Measurements from ENCODE around the gene ITM2B. TPM values are rescaled to one million over a fixed set of nuclear protein-coding genes. Genes with fewer than 3 reads are reported as not detected.

Gene ITM2B
- total RNA-seq, 4 donors from 2014 or later: 136 to 528 (median 417) TPM

GRCh38 chr13:48220592-48220980 is 12.4 kb upstream of the ITM2B start:
- DNase-seq: no peak
- Histone ChIP-seq H3K9me3 (no peaks in the 10 kb centered on the region), H3K36me3 (no peaks in the 10 kb centered on the region), H3K27me3 (no peaks in the 10 kb centered on the region), H3K27ac (peak overlapping the region; percentile 66 to 79 (median 68)), H3K4me1 (peaks cover 0 to 19% (median 5%) of the 10 kb centered on the region in 4 donors), H3K4me3 (no peak overlapping the region)
- TF ChIP-seq POLR2A (IDR thresholded peaks at IDR 0.05) (no peak), CTCF (IDR thresholded peaks at IDR 0.05) (no peak)

- Histone ChIP-seq H3K4me3 (no peak overlapping the region), H3K9me3 (no peaks in the 10 kb centered on the region), H3K36me3 (no peaks in the 10 kb centered on the region), H3K27ac (peak overlapping the region; percentile 66 to 79 (median 68)), H3K4me1 (peaks cover 0 to 16% (median 5%) of the 10 kb centered on the region in 4 donors), H3K27me3 (no peaks in the 10 kb centered on the region)
- DNase-seq: peak in 1 of 3 donors; percentile 53
- TF ChIP-seq POLR2A (IDR thresholded peaks at IDR 0.05) (no peak), CTCF (IDR thresholded peaks at IDR 0.05) (no peak)
Observed at GRCh38 chr13:48220981-48221685, 11.9 kb upstream of the ITM2B start.

GRCh38 chr13:48221686-48222187 is 11.3 kb upstream of the ITM2B start:
- H3K4me1 ChIP-seq: peaks cover 0 to 16% (median 5%) of the 10 kb centered on the region in 4 donors
- peak overlapping the region in 1 of 4 donors; percentile 37 for H3K4me3 ChIP-seq
- H3K27ac ChIP-seq: peak overlapping the region; percentile 66 to 79 (median 68)
- no peak for TF ChIP-seq POLR2A (IDR thresholded peaks at IDR 0.05)
- TF ChIP-seq CTCF (IDR thresholded peaks at IDR 0.05): no peak
- no peak for DNase-seq
- no peaks in the 10 kb centered on the region for H3K9me3 ChIP-seq
- no peaks in the 10 kb centered on the region for H3K36me3 ChIP-seq
- H3K27me3 ChIP-seq: no peaks in the 10 kb centered on the region

- Histone ChIP-seq H3K27ac (peak overlapping the region; percentile 60 to 79 (median 66)), H3K9me3 (no peaks in the 10 kb centered on the region), H3K4me1 (peaks cover 0 to 16% (median 5%) of the 10 kb centered on the region in 4 donors), H3K36me3 (no peaks in the 10 kb centered on the region), H3K27me3 (no peaks in the 10 kb centered on the region), H3K4me3 (peak overlapping the region in 3 of 4 donors; percentile 10 to 37 (median 25))
- TF ChIP-seq CTCF (IDR thresholded peaks at IDR 0.05) (no peak), POLR2A (IDR thresholded peaks at IDR 0.05) (no peak)
- peak in 1 of 3 donors; percentile 62 for DNase-seq
Observed at GRCh38 chr13:48222358-48223301, 10.4 kb upstream of the ITM2B start.

- no peak overlapping the region for H3K27ac ChIP-seq
- no peaks in the 10 kb centered on the region for H3K36me3 ChIP-seq
- DNase-seq: no peak
- TF ChIP-seq POLR2A (IDR thresholded peaks at IDR 0.05): no peak
- TF ChIP-seq CTCF (IDR thresholded peaks at IDR 0.05): no peak
- no peaks in the 10 kb centered on the region for H3K9me3 ChIP-seq
- peaks cover 0 to 16% (median 5%) of the 10 kb centered on the region in 4 donors for H3K4me1 ChIP-seq
- H3K4me3 ChIP-seq: no peak overlapping the region
- H3K27me3 ChIP-seq: no peaks in the 10 kb centered on the region
Observed at GRCh38 chr13:48224701-48225100, 8.3 kb upstream of the ITM2B start.

Data from Peyer's patch (tissue), 4 donors.